H9 (cell line): ENCODE data around the gene SCO2. TPM values are rescaled to one million over a fixed set of nuclear protein-coding genes. Genes with fewer than 3 reads are reported as not detected.

Source experiments
- DNase-seq: peaks from one replicate; pipeline ENCODE4 v3.0.0-alpha.2; 2017
- H2AFZ ChIP-seq: one replicate; pipeline ENCODE4 v1.6.1; 2013; ENCODE audit warnings: mild to moderate bottlenecking, low read length, control low read depth, moderate library complexity
- H2AK5ac ChIP-seq: 2 replicates; pipeline ENCODE4 v1.6.1; 2013; ENCODE audit warnings: low read length, control low read depth, mixed read lengths; ENCODE audit not compliant: insufficient read length
- H2BK120ac ChIP-seq: one replicate; pipeline ENCODE4 v1.6.1; 2013; ENCODE audit warnings: low read depth, mild to moderate bottlenecking, low read length, control low read depth, inconsistent platforms; ENCODE audit not compliant: poor library complexity, severe bottlenecking
- H2BK12ac ChIP-seq: 2 replicates; pipeline ENCODE4 v1.6.1; 2013; ENCODE audit warnings: low read length, control low read depth, mixed read lengths, low read depth; ENCODE audit not compliant: insufficient read length
- H2BK15ac ChIP-seq: 2 replicates; pipeline ENCODE4 v1.6.1; 2013; ENCODE audit warnings: low read depth, low read length, control low read depth
- H2BK20ac ChIP-seq: one replicate; pipeline ENCODE4 v1.6.1; 2013; ENCODE audit warnings: low read depth, mild to moderate bottlenecking, low read length, control low read depth, inconsistent platforms; ENCODE audit not compliant: poor library complexity, severe bottlenecking
- H2BK5ac ChIP-seq: 2 replicates; pipeline ENCODE4 v1.6.1; 2013; ENCODE audit warnings: low read length, control low read depth, mixed read lengths; ENCODE audit not compliant: insufficient read length
- H3K14ac ChIP-seq: 2 replicates; pipeline ENCODE4 v1.6.1; 2013; ENCODE audit warnings: low read length, control low read depth; ENCODE audit not compliant: insufficient read depth
- H3K18ac ChIP-seq: 2 replicates; pipeline ENCODE4 v1.6.1; 2013; ENCODE audit warnings: low read depth, mild to moderate bottlenecking, mixed read lengths, low read length, control low read depth; ENCODE audit not compliant: insufficient read length
- H3K23ac ChIP-seq: 2 replicates; pipeline ENCODE4 v1.6.1; 2013; ENCODE audit warnings: low read length, control low read depth, mixed read lengths, low read depth; ENCODE audit not compliant: insufficient read length
- H3K23me2 ChIP-seq: 2 replicates; pipeline ENCODE4 v1.6.1; 2013; ENCODE audit warnings: low read depth, mild to moderate bottlenecking, mixed read lengths, low read length, control low read depth; ENCODE audit not compliant: insufficient read length, poor library complexity, severe bottlenecking
- H3K27ac ChIP-seq: 2 replicates; pipeline ENCODE4 v1.5.1; 2013; ENCODE audit warnings: low read length, control low read depth, mixed read lengths, low read depth; ENCODE audit not compliant: insufficient read length
- H3K27me3 ChIP-seq: 2 replicates; pipeline ENCODE4 v1.6.1; 2013; ENCODE audit warnings: low read length, control low read depth, inconsistent platforms; ENCODE audit not compliant: insufficient read depth
- H3K4ac ChIP-seq: 2 replicates; pipeline ENCODE4 v1.6.1; 2013; ENCODE audit warnings: low read depth, mild to moderate bottlenecking, control low read depth, inconsistent platforms, low read length, moderate library complexity
- H3K4me1 ChIP-seq: 2 replicates; pipeline ENCODE4 v1.6.1; 2013; ENCODE audit warnings: low read length, control low read depth, inconsistent platforms; ENCODE audit not compliant: insufficient read depth
- H3K4me2 ChIP-seq: 2 replicates; pipeline ENCODE4 v1.6.1; 2013; ENCODE audit warnings: low read length, control low read depth, mixed read lengths; ENCODE audit not compliant: insufficient read length, insufficient read depth
- H3K56ac ChIP-seq: 2 replicates; pipeline ENCODE4 v1.6.1; 2013; ENCODE audit warnings: low read depth, mild to moderate bottlenecking, mixed read lengths, low read length, control low read depth; ENCODE audit not compliant: insufficient read length
- H3K79me1 ChIP-seq: 2 replicates; pipeline ENCODE4 v1.6.1; 2013; ENCODE audit warnings: low read depth, mild to moderate bottlenecking, moderate library complexity, low read length, control low read depth, inconsistent platforms; ENCODE audit not compliant: insufficient read depth, poor library complexity, severe bottlenecking
- H3K79me2 ChIP-seq: 2 replicates; pipeline ENCODE4 v1.6.1; 2013; ENCODE audit warnings: low read length, control low read depth, inconsistent platforms; ENCODE audit not compliant: insufficient read depth
- H3K9ac ChIP-seq: 2 replicates; pipeline ENCODE4 v1.6.1; 2013; ENCODE audit warnings: low read length, control low read depth, mixed read lengths; ENCODE audit not compliant: insufficient read length; ENCODE audit errors: extremely low read depth
- H3K9me3 ChIP-seq: one replicate; pipeline ENCODE4 v1.6.1; 2013; ENCODE audit warnings: low read depth, low read length, inconsistent platforms; ENCODE audit not compliant: control insufficient read depth
- H3T11ph ChIP-seq: one replicate; pipeline ENCODE4 v1.6.1; 2013; ENCODE audit warnings: mild to moderate bottlenecking, low read length, control low read depth, inconsistent platforms
- H4K20me1 ChIP-seq: one replicate; pipeline ENCODE4 v1.6.1; 2013; ENCODE audit not compliant: control insufficient read depth, insufficient read length, insufficient read depth
- H4K5ac ChIP-seq: 2 replicates; pipeline ENCODE4 v1.6.1; 2013; ENCODE audit warnings: low read depth, mild to moderate bottlenecking, mixed read lengths, low read length, control low read depth; ENCODE audit not compliant: insufficient read length
- H4K8ac ChIP-seq: replicated peaks from 2 replicates; pipeline ENCODE4 v1.6.1; 2013; ENCODE audit warnings: low read length, control low read depth, mixed read lengths, low read depth; ENCODE audit not compliant: insufficient read length
- H4K91ac ChIP-seq: 2 replicates; pipeline ENCODE4 v1.6.1; 2013; ENCODE audit warnings: low read depth, mild to moderate bottlenecking, moderate library complexity, mixed read lengths, low read length, control low read depth; ENCODE audit not compliant: insufficient read length
- H3K27ac Mint-ChIP-seq, 3 experiments: 2 replicates in 2 of 3; 3 replicates in 1 of 3; pipeline ENCODE4 v1.8.0; 2020 to 2021; ENCODE audit warnings: mixed read lengths in 3 of 3, mild to moderate bottlenecking in 1 of 3, moderate library complexity in 1 of 3
- H3K27me3 Mint-ChIP-seq: 2 replicates; pipeline ENCODE4 v1.8.0; 2021; ENCODE audit warnings: low read depth, mild to moderate bottlenecking, moderate library complexity, mixed read lengths
- H3K36me3 Mint-ChIP-seq, 3 experiments: 2 replicates in 2 of 3; 3 replicates in 1 of 3; pipeline ENCODE4 v1.8.0; 2020 to 2021; ENCODE audit warnings: low read depth in 3 of 3, mixed read lengths in 3 of 3; ENCODE audit not compliant: insufficient read depth in 1 of 3
- H3K4me1 Mint-ChIP-seq, 2 experiments: 2 replicates each; pipeline ENCODE4 v1.8.0; 2020; ENCODE audit warnings: mixed read lengths in 2 of 2
- H3K4me3 Mint-ChIP-seq, 2 experiments: 2 replicates in 1 of 2; 3 replicates in 1 of 2; pipeline ENCODE4 v1.8.0; 2020 to 2021; ENCODE audit warnings: mild to moderate bottlenecking in 2 of 2, mixed read lengths in 2 of 2, moderate library complexity in 1 of 2
- H3K9me3 Mint-ChIP-seq, 2 experiments: 2 replicates in 1 of 2; 3 replicates in 1 of 2; pipeline ENCODE4 v1.8.0; 2020; ENCODE audit warnings: mild to moderate bottlenecking in 2 of 2, mixed read lengths in 2 of 2, moderate library complexity in 1 of 2
- CTCF ChIP-seq: fragments of 200-600 bp; sonication (generic); conservative IDR thresholded peaks from 3 replicates; pipeline ENCODE4 v1.8.0; 2021; ENCODE audit warnings: antibody characterized with exemption, mild to moderate bottlenecking
- WGBS: extraction: QIAGEN DNeasy Blood & Tissue Kit; methylation state at CpG from one replicate; pipeline ENCODE4 v1.1.7; 2013; ENCODE audit warnings: missing lambda C conversion rate, low lambda C conversion rate, mixed read lengths; ENCODE audit not compliant: insufficient read length; ENCODE audit errors: extremely low coverage; 5-methylcytosine and 5-hydroxymethylcytosine counted together
- total RNA-seq: library from RNA; stranded (reverse); gene quantifications from 2 replicates; pipeline ENCODE4 v1.2.1, GENCODE V29; 2021

The SCO2 gene
- total RNA-seq, 1 experiment from 2014 or later = 3.3 TPM

GRCh38 chr22:50517495-50518260, 7.7 kb downstream of the SCO2 start:
- Histone ChIP-seq H2BK12ac (no peak overlapping the region), H3K56ac (no peak overlapping the region), H3K14ac (no peak overlapping the region), H3K9ac (no peak overlapping the region), H3K4ac (no peak overlapping the region), H4K20me1 (peaks cover 3% of the 10 kb centered on the region), H3K9me3 (no peaks in the 10 kb centered on the region), H3K23me2 (no peaks in the 10 kb centered on the region), H2AFZ (no peak overlapping the region), H4K5ac (no peak overlapping the region), H3K23ac (no peak overlapping the region), H3K18ac (no peak overlapping the region), H2BK5ac (no peak overlapping the region), H3K79me2 (0 out of 2 replicates have a peak, but pooled peaks cover 2% of the 10 kb centered on the region), H3K27me3 (no peaks in the 10 kb centered on the region), H2BK15ac (no peak overlapping the region), H3T11ph (no peak overlapping the region), H3K4me1 (no peaks in the 10 kb centered on the region), H3K79me1 (no peaks in the 10 kb centered on the region), H3K27ac (no peak overlapping the region), H2BK120ac (no peak overlapping the region), H4K91ac (no peak overlapping the region), H3K4me2 (no peak overlapping the region), H2BK20ac (no peak overlapping the region), H2AK5ac (no peak overlapping the region), H4K8ac (no peak overlapping the region)
- H3K36me3 Mint-ChIP-seq = peaks cover 5 to 56% (median 36%) of the 10 kb centered on the region in 3 experiments
- H3K4me3 Mint-ChIP-seq = no peak overlapping the region
- H3K9me3 Mint-ChIP-seq = no peaks in the 10 kb centered on the region
- no peak for TF ChIP-seq CTCF
- WGBS = no CpG with 5 or more reads among the region's 20 CpGs
- peak overlapping the region in 1 of 3 experiments; percentile 35; a peak in 1 of 7 replicates for H3K27ac Mint-ChIP-seq
- no peaks in the 10 kb centered on the region for H3K4me1 Mint-ChIP-seq
- H3K27me3 Mint-ChIP-seq = no peaks in the 10 kb centered on the region
- no peak for DNase-seq
